Nephron progenitor cell (in vitro differentiated cells): ENCODE measurements around the gene RBX1.

Source experiments
- DNase-seq: peaks from one replicate; pipeline ENCODE4 v3.0.0; 2021
- H3K27ac Mint-ChIP-seq: 2 replicates; pipeline ENCODE4 v1.8.0; 2021; ENCODE audit warnings: mild to moderate bottlenecking, moderate library complexity, mixed read lengths
- H3K27me3 Mint-ChIP-seq: 2 replicates; pipeline ENCODE4 v1.8.0; 2021; ENCODE audit warnings: mild to moderate bottlenecking, low read depth, mixed read lengths; ENCODE audit not compliant: poor library complexity
- H3K36me3 Mint-ChIP-seq: 2 replicates; pipeline ENCODE4 v1.8.0; 2021; ENCODE audit warnings: low read depth, mixed read lengths
- H3K4me1 Mint-ChIP-seq: 2 replicates; pipeline ENCODE4 v1.8.0; 2021; ENCODE audit warnings: mixed read lengths
- H3K4me3 Mint-ChIP-seq: 2 replicates; pipeline ENCODE4 v1.8.0; 2021; ENCODE audit warnings: mild to moderate bottlenecking, moderate library complexity, mixed read lengths
- H3K9me3 Mint-ChIP-seq: 2 replicates; pipeline ENCODE4 v1.8.0; 2021; ENCODE audit warnings: mild to moderate bottlenecking, moderate library complexity, mixed read lengths
- CTCF ChIP-seq: fragments of 200-600 bp; sonication (generic); IDR thresholded peaks from 2 replicates; pipeline ENCODE4 v1.5.0; 2021; ENCODE audit warnings: antibody characterized with exemption

The RBX1 gene

GRCh38 chr22:40960145-40960544, 9.0 kb downstream of the RBX1 start:
- H3K9me3 Mint-ChIP-seq: no peaks in the 10 kb centered on the region
- TF ChIP-seq CTCF: no peak

GRCh38 chr22:40965936-40966725, 15.0 kb downstream of the RBX1 start:
- H3K4me3 Mint-ChIP-seq: no peak overlapping the region
- H3K27me3 Mint-ChIP-seq: no peaks in the 10 kb centered on the region
- H3K36me3 Mint-ChIP-seq: peaks cover 58% of the 10 kb centered on the region
- no peak overlapping the region for H3K27ac Mint-ChIP-seq
- H3K4me1 Mint-ChIP-seq: no peaks in the 10 kb centered on the region
- TF ChIP-seq CTCF: no peak
- H3K9me3 Mint-ChIP-seq: no peaks in the 10 kb centered on the region
- no peak for DNase-seq

More at GRCh38 chr22:40960145-40960544, 9.0 kb downstream of the RBX1 start:
- no peaks in the 10 kb centered on the region for H3K4me1 Mint-ChIP-seq
- H3K27ac Mint-ChIP-seq: peak overlapping the region; percentile 1
- H3K27me3 Mint-ChIP-seq: no peaks in the 10 kb centered on the region
- peaks cover 73% of the 10 kb centered on the region for H3K36me3 Mint-ChIP-seq
- no peak for DNase-seq
- H3K4me3 Mint-ChIP-seq: no peak overlapping the region

- Mint-ChIP-seq H3K4me3 (no peak overlapping the region), H3K27me3 (no peaks in the 10 kb centered on the region), H3K27ac (peak overlapping the region; percentile 4), H3K4me1 (no peaks in the 10 kb centered on the region), H3K9me3 (no peaks in the 10 kb centered on the region), H3K36me3 (peaks cover 56% of the 10 kb centered on the region)
- TF ChIP-seq CTCF: no peak
- no peak for DNase-seq
Measured at GRCh38 chr22:40966726-40967085, 15.5 kb downstream of the RBX1 start.

GRCh38 chr22:40967111-40967760, 16.1 kb downstream of the RBX1 start:
- Mint-ChIP-seq H3K27me3 (no peaks in the 10 kb centered on the region), H3K27ac (peak overlapping the region; percentile 4), H3K4me3 (no peak overlapping the region), H3K9me3 (no peaks in the 10 kb centered on the region), H3K36me3 (peaks cover 56% of the 10 kb centered on the region), H3K4me1 (no peaks in the 10 kb centered on the region)
- DNase-seq: no peak
- TF ChIP-seq CTCF: no peak

GRCh38 chr22:40972587-40972986, 21.4 kb downstream of the RBX1 start:
- Mint-ChIP-seq H3K36me3 (peaks cover 34% of the 10 kb centered on the region), H3K27me3 (peaks cover 7% of the 10 kb centered on the region), H3K27ac (peak overlapping the region; percentile 43), H3K4me3 (no peak overlapping the region), H3K4me1 (peaks cover 4% of the 10 kb centered on the region), H3K9me3 (no peaks in the 10 kb centered on the region)
- no peak for DNase-seq
- no peak for TF ChIP-seq CTCF
